CD8-positive, alpha-beta memory T cell (primary cell): Measurements from ENCODE around the gene RAI2. TPM values are rescaled to one million over a fixed set of nuclear protein-coding genes. Genes with fewer than 3 reads are reported as not detected.

Experiments used
- CTCF ChIA-PET: fragments of 350-600 bp; sonication (Branson Sonifier 250); formaldehyde crosslinking; loops from one replicate; lab custom pipeline; 2021; ENCODE audit warnings: antibody characterized with exemption; lab: Charles Lee
- POLR2A ChIA-PET: fragments of 350-600 bp; sonication (Branson Sonifier 250); formaldehyde crosslinking; loops from one replicate; lab custom pipeline; 2021; ENCODE audit warnings: antibody characterized with exemption; lab: Charles Lee
- DNase-seq, 5 donors: peaks; one replicate each; pipeline versions ENCODE4 v3.0.0 to v3.0.0-alpha.2; 2020 to 2022; ENCODE audit warnings: mixed read lengths in 1 of 5
- H3K27ac ChIP-seq: one replicate; pipeline ENCODE4 v1.7.0; 2013; ENCODE audit warnings: low read depth, mild to moderate bottlenecking, low read length, moderate library complexity
- H3K27me3 ChIP-seq: 2 replicates; pipeline ENCODE4 v1.7.0; 2013; ENCODE audit warnings: low read length, mild to moderate bottlenecking; ENCODE audit not compliant: insufficient read depth, poor library complexity, severe bottlenecking
- H3K36me3 ChIP-seq: 2 replicates; pipeline ENCODE4 v1.7.0; 2013; ENCODE audit warnings: mild to moderate bottlenecking, low read length, moderate library complexity; ENCODE audit not compliant: insufficient read depth
- H3K4me1 ChIP-seq: 2 replicates; pipeline ENCODE4 v1.7.0; 2013; ENCODE audit warnings: mild to moderate bottlenecking, low read length, moderate library complexity; ENCODE audit not compliant: insufficient read depth
- H3K4me3 ChIP-seq: 2 replicates; pipeline ENCODE4 v1.7.0; 2013; ENCODE audit warnings: mild to moderate bottlenecking, low read length
- H3K9me3 ChIP-seq: 2 replicates; pipeline ENCODE4 v1.7.0; 2013; ENCODE audit warnings: mild to moderate bottlenecking, low read length
- H3K27ac Mint-ChIP-seq, 8 donors: one replicate each; pipeline ENCODE4 v1.8.0; 2020 to 2021; ENCODE audit warnings: mixed read lengths in 8 of 8, mild to moderate bottlenecking in 6 of 8, inconsistent platforms in 3 of 8, moderate library complexity in 3 of 8
- H3K27me3 Mint-ChIP-seq, 2 donors: one replicate each; pipeline ENCODE4 v1.8.0; 2020 to 2021; ENCODE audit warnings: mixed read lengths in 2 of 2, mild to moderate bottlenecking in 1 of 2, moderate library complexity in 1 of 2
- H3K36me3 Mint-ChIP-seq, 3 donors: one replicate each; pipeline ENCODE4 v1.8.0; 2020 to 2021; ENCODE audit warnings: mixed read lengths in 3 of 3, inconsistent platforms in 1 of 3, mild to moderate bottlenecking in 1 of 3
- H3K4me1 Mint-ChIP-seq, 3 donors: one replicate each; pipeline ENCODE4 v1.8.0; 2020 to 2021; ENCODE audit warnings: mixed read lengths in 3 of 3, inconsistent platforms in 1 of 3, mild to moderate bottlenecking in 1 of 3
- H3K4me3 Mint-ChIP-seq, 7 donors: one replicate each; pipeline ENCODE4 v1.8.0; 2020 to 2021; ENCODE audit warnings: mixed read lengths in 7 of 7, mild to moderate bottlenecking in 6 of 7, moderate library complexity in 4 of 7, inconsistent platforms in 2 of 7
- H3K9me3 Mint-ChIP-seq, 5 donors: one replicate each; pipeline ENCODE4 v1.8.0; 2020 to 2022; ENCODE audit warnings: mixed read lengths in 5 of 5, mild to moderate bottlenecking in 3 of 5, moderate library complexity in 2 of 5, inconsistent platforms in 1 of 5
- polyA plus RNA-seq: library from polyadenylated mRNA; unstranded; fragments of 300-500 nt; fragmentation: Illumina TruSeq; gene quantifications from one replicate; pipeline ENCODE4 v1.2.3, GENCODE V29; 2021
- total RNA-seq, 2 experiments: library from RNA; stranded (reverse); gene quantifications; one replicate each; pipeline ENCODE4 v1.2.3, GENCODE V29; 2021

The RAI2 gene
- total and polyA plus RNA-seq, 3 experiments from 2014 or later, result 0.32 to 0.64 (median 0.55) TPM

GRCh38 chrX:17824980-17825379 is 36.1 kb downstream of the RAI2 start:
- peaks cover 0 to 7% of the 10 kb centered on the region in 2 donors for H3K27me3 Mint-ChIP-seq
- Histone ChIP-seq H3K9me3 (no peaks in the 10 kb centered on the region), H3K4me1 (no peaks in the 10 kb centered on the region), H3K4me3 (no peak overlapping the region), H3K27ac (no peak overlapping the region), H3K27me3 (no peaks in the 10 kb centered on the region), H3K36me3 (no peaks in the 10 kb centered on the region)
- ChIA-PET POLR2A (no interaction called here), CTCF (no interaction called here)
- H3K4me3 Mint-ChIP-seq, result no peak overlapping the region
- no peak for DNase-seq
- H3K27ac Mint-ChIP-seq, result no peak overlapping the region
- H3K36me3 Mint-ChIP-seq, result no peaks in the 10 kb centered on the region
- H3K9me3 Mint-ChIP-seq, result peaks cover 0 to 4% (median 0%) of the 10 kb centered on the region in 5 donors
- no peaks in the 10 kb centered on the region for H3K4me1 Mint-ChIP-seq

GRCh38 chrX:17822351-17822750 is 38.7 kb downstream of the RAI2 start:
- ChIA-PET CTCF (no interaction called here), POLR2A (no interaction called here)
- H3K4me1 Mint-ChIP-seq, result no peaks in the 10 kb centered on the region
- Histone ChIP-seq H3K27me3 (no peaks in the 10 kb centered on the region), H3K4me1 (no peaks in the 10 kb centered on the region), H3K27ac (no peak overlapping the region), H3K9me3 (no peaks in the 10 kb centered on the region), H3K36me3 (no peaks in the 10 kb centered on the region), H3K4me3 (no peak overlapping the region)
- H3K27ac Mint-ChIP-seq, result no peak overlapping the region
- no peaks in the 10 kb centered on the region for H3K36me3 Mint-ChIP-seq
- no peak overlapping the region for H3K4me3 Mint-ChIP-seq
- peaks cover 0 to 4% (median 0%) of the 10 kb centered on the region in 5 donors for H3K9me3 Mint-ChIP-seq
- DNase-seq, result no peak
- peaks cover 0 to 2% of the 10 kb centered on the region in 2 donors for H3K27me3 Mint-ChIP-seq

DNA sequence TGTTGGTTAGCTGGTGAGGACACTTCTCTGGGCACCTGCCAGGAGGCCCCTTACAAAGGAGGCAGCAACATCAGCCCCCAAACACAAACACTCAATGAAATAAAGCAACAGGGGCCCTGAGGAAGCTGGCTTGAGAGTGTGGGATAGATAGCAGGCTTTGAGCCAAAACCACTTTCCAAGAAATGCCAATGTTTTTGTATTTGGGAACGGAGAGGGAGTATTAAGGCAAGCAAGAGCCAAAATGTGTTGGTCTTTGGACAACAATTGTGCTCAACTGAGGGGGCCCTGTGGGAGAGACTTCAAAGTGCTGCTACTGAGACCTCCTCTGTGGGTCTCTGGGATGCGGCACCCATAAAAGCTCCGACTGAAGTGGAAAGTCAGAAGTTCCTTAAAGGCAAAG is 41.0 kb downstream of the RAI2 start:
- peaks cover 0 to 2% (median 0%) of the 10 kb centered on the region in 5 donors for H3K9me3 Mint-ChIP-seq
- no peaks in the 10 kb centered on the region for H3K36me3 Mint-ChIP-seq
- no peaks in the 10 kb centered on the region for H3K36me3 ChIP-seq
- no peaks in the 10 kb centered on the region for H3K4me1 Mint-ChIP-seq
- CTCF ChIA-PET, result no interaction called here
- no peak for DNase-seq
- no peak overlapping the region for H3K27ac Mint-ChIP-seq
- no peak overlapping the region for H3K27ac ChIP-seq
- H3K4me3 Mint-ChIP-seq, result no peak overlapping the region
- H3K27me3 ChIP-seq, result no peaks in the 10 kb centered on the region
- POLR2A ChIA-PET, result no interaction called here
- no peak overlapping the region for H3K4me3 ChIP-seq
- peaks cover 0 to 2% of the 10 kb centered on the region in 2 donors for H3K27me3 Mint-ChIP-seq
- H3K4me1 ChIP-seq, result no peaks in the 10 kb centered on the region
- no peaks in the 10 kb centered on the region for H3K9me3 ChIP-seq

- POLR2A ChIA-PET, result no interaction called here
- peaks cover 0 to 2% of the 10 kb centered on the region in 2 donors for H3K27me3 Mint-ChIP-seq
- no peaks in the 10 kb centered on the region for H3K4me1 Mint-ChIP-seq
- H3K27ac Mint-ChIP-seq, result no peak overlapping the region
- Histone ChIP-seq H3K4me3 (no peak overlapping the region), H3K4me1 (no peaks in the 10 kb centered on the region), H3K27ac (no peak overlapping the region), H3K27me3 (no peaks in the 10 kb centered on the region), H3K36me3 (no peaks in the 10 kb centered on the region), H3K9me3 (no peaks in the 10 kb centered on the region)
- H3K4me3 Mint-ChIP-seq, result no peak overlapping the region
- CTCF ChIA-PET, result no interaction called here
- H3K9me3 Mint-ChIP-seq, result peaks cover 0 to 2% (median 0%) of the 10 kb centered on the region in 5 donors
- no peaks in the 10 kb centered on the region for H3K36me3 Mint-ChIP-seq
- DNase-seq, result no peak
These were observed 42.4 kb downstream of the RAI2 start for GRCh38 chrX:17818726-17819125.

GRCh38 chrX:17817251-17817650 is 43.8 kb downstream of the RAI2 start:
- no peaks in the 10 kb centered on the region for H3K36me3 ChIP-seq
- H3K9me3 Mint-ChIP-seq, result peaks cover 0 to 2% (median 0%) of the 10 kb centered on the region in 5 donors
- H3K4me3 Mint-ChIP-seq, result no peak overlapping the region
- DNase-seq, result no peak
- H3K9me3 ChIP-seq, result no peaks in the 10 kb centered on the region
- no peaks in the 10 kb centered on the region for H3K4me1 Mint-ChIP-seq
- peaks cover 0 to 5% of the 10 kb centered on the region in 2 donors for H3K27me3 Mint-ChIP-seq
- H3K4me1 ChIP-seq, result no peaks in the 10 kb centered on the region
- ChIA-PET CTCF (no interaction called here), POLR2A (no interaction called here)
- no peak overlapping the region for H3K27ac ChIP-seq
- H3K27me3 ChIP-seq, result no peaks in the 10 kb centered on the region
- H3K27ac Mint-ChIP-seq, result no peak overlapping the region
- H3K36me3 Mint-ChIP-seq, result no peaks in the 10 kb centered on the region
- no peak overlapping the region for H3K4me3 ChIP-seq

- no peaks in the 10 kb centered on the region for H3K4me1 Mint-ChIP-seq
- H3K36me3 Mint-ChIP-seq, result no peaks in the 10 kb centered on the region
- ChIA-PET POLR2A (no interaction called here), CTCF (no interaction called here)
- H3K27ac Mint-ChIP-seq, result no peak overlapping the region
- peaks cover 0 to 5% of the 10 kb centered on the region in 2 donors for H3K27me3 Mint-ChIP-seq
- no peaks in the 10 kb centered on the region for H3K9me3 ChIP-seq
- no peaks in the 10 kb centered on the region for H3K36me3 ChIP-seq
- H3K27ac ChIP-seq, result no peak overlapping the region
- no peaks in the 10 kb centered on the region for H3K4me1 ChIP-seq
- H3K9me3 Mint-ChIP-seq, result peaks cover 0 to 2% (median 0%) of the 10 kb centered on the region in 5 donors
- no peaks in the 10 kb centered on the region for H3K27me3 ChIP-seq
- no peak for DNase-seq
- H3K4me3 ChIP-seq, result no peak overlapping the region
- no peak overlapping the region for H3K4me3 Mint-ChIP-seq
These were observed 46.5 kb downstream of the RAI2 start for GRCh38 chrX:17814557-17814956.

- H3K4me1 Mint-ChIP-seq, result no peaks in the 10 kb centered on the region
- peaks cover 0 to 5% of the 10 kb centered on the region in 2 donors for H3K27me3 Mint-ChIP-seq
- H3K36me3 ChIP-seq, result no peaks in the 10 kb centered on the region
- no peak overlapping the region for H3K27ac ChIP-seq
- no peaks in the 10 kb centered on the region for H3K4me1 ChIP-seq
- H3K36me3 Mint-ChIP-seq, result no peaks in the 10 kb centered on the region
- H3K9me3 ChIP-seq, result no peaks in the 10 kb centered on the region
- POLR2A ChIA-PET, result no interaction called here
- no peak overlapping the region for H3K4me3 ChIP-seq
- no peak for DNase-seq
- H3K4me3 Mint-ChIP-seq, result no peak overlapping the region
- no peak overlapping the region for H3K27ac Mint-ChIP-seq
- peaks cover 0 to 2% (median 0%) of the 10 kb centered on the region in 5 donors for H3K9me3 Mint-ChIP-seq
- CTCF ChIA-PET, result no interaction called here
- H3K27me3 ChIP-seq, result no peaks in the 10 kb centered on the region
These were observed 47.0 kb downstream of the RAI2 start for GRCh38 chrX:17814059-17814458.

DNA sequence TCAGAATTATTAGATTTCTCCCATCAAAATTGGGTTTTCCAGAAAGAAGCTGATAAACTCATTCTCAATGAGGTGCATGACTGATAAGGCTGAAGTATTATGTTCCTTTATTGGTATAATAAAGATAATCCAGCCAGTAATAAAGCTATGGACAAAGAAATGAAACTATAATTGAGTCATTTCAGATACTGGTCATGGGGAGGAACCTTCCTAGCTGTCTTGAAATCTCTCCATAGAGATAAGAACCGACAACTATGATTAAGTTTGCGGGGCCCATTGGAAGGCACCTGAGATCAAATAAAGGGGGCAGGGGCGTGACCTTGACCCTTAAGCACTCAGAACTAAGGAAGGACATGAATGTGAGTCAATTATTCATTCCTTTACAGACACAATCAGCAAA is 47.8 kb downstream of the RAI2 start:
- Mint-ChIP-seq H3K27ac (no peak overlapping the region), H3K4me1 (no peaks in the 10 kb centered on the region)

DNA sequence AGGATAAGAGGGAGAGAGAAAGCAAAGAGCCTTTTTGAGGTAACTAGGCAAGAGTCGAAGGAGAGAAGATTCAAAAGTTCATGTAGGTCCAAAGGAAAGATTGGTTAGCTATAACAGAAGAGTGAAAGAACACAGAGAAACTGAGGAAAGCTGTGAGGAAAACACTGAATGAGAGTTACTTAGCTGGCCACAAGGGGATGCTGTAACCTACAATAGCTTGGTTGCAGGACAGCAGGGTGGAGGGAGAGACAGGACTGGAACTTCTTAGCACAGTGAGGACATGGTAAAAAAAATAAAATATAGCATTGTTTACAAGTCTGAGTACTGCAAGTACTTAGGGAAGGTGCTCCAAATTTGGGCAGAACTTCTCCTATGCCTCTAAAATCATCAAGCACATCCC is 48.3 kb downstream of the RAI2 start:
- H3K9me3 ChIP-seq, result no peaks in the 10 kb centered on the region
- no peaks in the 10 kb centered on the region for H3K27me3 ChIP-seq
- no peaks in the 10 kb centered on the region for H3K4me1 ChIP-seq
- H3K36me3 ChIP-seq, result no peaks in the 10 kb centered on the region
- H3K4me3 ChIP-seq, result no peak overlapping the region
- CTCF ChIA-PET, result no interaction called here
- POLR2A ChIA-PET, result no interaction called here
- H3K27me3 Mint-ChIP-seq, result peaks cover 0 to 5% of the 10 kb centered on the region in 2 donors
- H3K4me3 Mint-ChIP-seq, result no peak overlapping the region
- DNase-seq, result no peak
- no peak overlapping the region for H3K27ac Mint-ChIP-seq
- H3K27ac ChIP-seq, result no peak overlapping the region
- peaks cover 0 to 2% (median 0%) of the 10 kb centered on the region in 5 donors for H3K9me3 Mint-ChIP-seq
- no peaks in the 10 kb centered on the region for H3K4me1 Mint-ChIP-seq
- no peaks in the 10 kb centered on the region for H3K36me3 Mint-ChIP-seq

More for the DNA sequence above, 47.8 kb downstream of the RAI2 start:
- no peaks in the 10 kb centered on the region for H3K36me3 ChIP-seq
- no peaks in the 10 kb centered on the region for H3K27me3 ChIP-seq
- DNase-seq, result no peak
- H3K27ac ChIP-seq, result no peak overlapping the region
- no peak overlapping the region for H3K4me3 ChIP-seq
- H3K4me3 Mint-ChIP-seq, result no peak overlapping the region
- H3K9me3 ChIP-seq, result no peaks in the 10 kb centered on the region
- ChIA-PET CTCF (no interaction called here), POLR2A (no interaction called here)
- H3K27me3 Mint-ChIP-seq, result peaks cover 0 to 5% of the 10 kb centered on the region in 2 donors
- peaks cover 0 to 2% (median 0%) of the 10 kb centered on the region in 5 donors for H3K9me3 Mint-ChIP-seq
- no peaks in the 10 kb centered on the region for H3K36me3 Mint-ChIP-seq
- no peaks in the 10 kb centered on the region for H3K4me1 ChIP-seq
